Cardiac muscle cell (in vitro differentiated cells and primary cell): ENCODE results near the gene HSD17B12. TPM values are rescaled to one million over a fixed set of nuclear protein-coding genes. Genes with fewer than 3 reads are reported as not detected.
A peak's percentile ranks its signal among the peaks of the same experiment; 100 is the strongest.

Experiments
- DNase-seq, 2 donors: peaks; one replicate each; pipeline versions ENCODE4 v3.0.0 to v3.0.0-alpha.2; 2010 to 2017; ENCODE audit warnings: low read depth in 1 of 2, low spot score in 1 of 2
- H3K27ac ChIP-seq: fragments of 200-600 bp; sonication (generic); 2 replicates; pipeline ENCODE4 v1.5.1; 2016
- H3K27me3 ChIP-seq: fragments of 200-600 bp; sonication (generic); 2 replicates; pipeline ENCODE4 v1.6.0; 2016; ENCODE audit warnings: control low read depth
- H3K36me3 ChIP-seq: fragments of 200-600 bp; sonication (generic); 2 replicates; pipeline ENCODE4 v1.5.1; 2016; ENCODE audit warnings: control low read depth
- H3K4me1 ChIP-seq: fragments of 200-600 bp; sonication (generic); 2 replicates; pipeline ENCODE4 v1.8.1; 2017; ENCODE audit warnings: low read depth, mild to moderate bottlenecking, mixed run types
- H3K4me3 ChIP-seq: fragments of 200-600 bp; sonication (generic); 2 replicates; pipeline ENCODE4 v1.5.1; 2016; ENCODE audit warnings: mild to moderate bottlenecking
- H3K9me3 ChIP-seq: fragments of 200-600 bp; sonication (generic); 2 replicates; pipeline ENCODE4 v1.5.1; 2017; ENCODE audit warnings: low read depth, mild to moderate bottlenecking, control low read depth
- CTCF ChIP-seq: IDR thresholded peaks from 2 replicates; pipeline ENCODE4 v1.5.1; 2012; ENCODE audit warnings: low read depth, mild to moderate bottlenecking, low read length
- polyA plus RNA-seq: library from polyadenylated mRNA; unstranded; fragments of >200 nt; fragmentation: Nextera tagmentation; extraction: Ambion mirVana; gene quantifications from 2 replicates; pipeline ENCODE4 v1.2.1, GENCODE V29; 2016
- total RNA-seq: library from RNA; depleted of rRNA; stranded (reverse); fragments of >200 nt; gene quantifications from 2 replicates; pipeline ENCODE4 v1.2.3, GENCODE V29; 2016

HSD17B12 gene
- total and polyA plus RNA-seq, 2 experiments from 2014 or later, result 68.9 to 89.0 TPM

GRCh38 chr11:43693731-43694130, 13.2 kb downstream of the HSD17B12 start:
- Histone ChIP-seq H3K27me3 (no peaks in the 10 kb centered on the region), H3K36me3 (no peaks in the 10 kb centered on the region), H3K9me3 (no peaks in the 10 kb centered on the region), H3K4me1 (peaks cover 4% of the 10 kb centered on the region), H3K27ac (no peak overlapping the region), H3K4me3 (no peak overlapping the region)
- TF ChIP-seq CTCF, result no peak
- DNase-seq, result no peak

- H3K27ac ChIP-seq, result no peak overlapping the region
- H3K4me1 ChIP-seq, result peaks cover 3% of the 10 kb centered on the region
- H3K27me3 ChIP-seq, result no peaks in the 10 kb centered on the region
- no peaks in the 10 kb centered on the region for H3K36me3 ChIP-seq
- H3K9me3 ChIP-seq, result no peaks in the 10 kb centered on the region
- no peak for DNase-seq
- no peak for TF ChIP-seq CTCF
- no peak overlapping the region for H3K4me3 ChIP-seq
Observed at GRCh38 chr11:43694477-43694876, 13.9 kb downstream of the HSD17B12 start.

GRCh38 chr11:43697679-43698078, 17.1 kb downstream of the HSD17B12 start:
- DNase-seq, result peak in 1 of 2 donors; percentile 63
- Histone ChIP-seq H3K27ac (peak overlapping the region; percentile 72), H3K9me3 (no peaks in the 10 kb centered on the region), H3K4me3 (no peak overlapping the region), H3K4me1 (peaks cover 3% of the 10 kb centered on the region), H3K27me3 (no peaks in the 10 kb centered on the region), H3K36me3 (no peaks in the 10 kb centered on the region)
- TF ChIP-seq CTCF, result no peak

GRCh38 chr11:43699870-43700269, 19.3 kb downstream of the HSD17B12 start:
- Histone ChIP-seq H3K36me3 (no peaks in the 10 kb centered on the region), H3K9me3 (no peaks in the 10 kb centered on the region), H3K27ac (no peak overlapping the region), H3K4me1 (peaks cover 3% of the 10 kb centered on the region), H3K4me3 (no peak overlapping the region), H3K27me3 (no peaks in the 10 kb centered on the region)
- no peak for DNase-seq
- TF ChIP-seq CTCF, result no peak

GRCh38 chr11:43706631-43707030, 26.1 kb downstream of the HSD17B12 start:
- no peak for DNase-seq
- no peak overlapping the region for H3K27ac ChIP-seq
- no peaks in the 10 kb centered on the region for H3K9me3 ChIP-seq
- no peak overlapping the region for H3K4me3 ChIP-seq
- no peaks in the 10 kb centered on the region for H3K36me3 ChIP-seq
- H3K27me3 ChIP-seq, result no peaks in the 10 kb centered on the region
- TF ChIP-seq CTCF, result no peak
- no peaks in the 10 kb centered on the region for H3K4me1 ChIP-seq

- Histone ChIP-seq H3K27me3 (no peaks in the 10 kb centered on the region), H3K4me1 (no peaks in the 10 kb centered on the region), H3K27ac (no peak overlapping the region), H3K36me3 (no peaks in the 10 kb centered on the region), H3K9me3 (no peaks in the 10 kb centered on the region), H3K4me3 (no peak overlapping the region)
- DNase-seq, result peak in 1 of 2 donors; percentile 13
- peak; percentile 46 for TF ChIP-seq CTCF
Observed at GRCh38 chr11:43708776-43709175, 28.2 kb downstream of the HSD17B12 start.
